Body of pancreas (tissue), 4 donors: ENCODE results near the gene TUBA1C.
"Not testable (repeated sequence)": the region's sequence is repeated elsewhere in the genome, so short reads cannot be mapped to it uniquely, and the experiment has no call there.

Experiments
- POLR2A ChIP-seq, 3 donors: fragments of 450-650 bp; IDR thresholded peaks; one replicate each; pipeline ENCODE4 v1.6.1; 2016; ENCODE audit warnings: antibody characterized with exemption in 3 of 3, mild to moderate bottlenecking in 2 of 3
- TF ChIP-seq, protein P1 (sequence below), 7 experiments: fragments of 450-650 bp in 4 of 7; fragments of 200-600 bp in 3 of 7; sonication (generic) in 3 of 7; IDR thresholded peaks; one replicate each; pipeline ENCODE4 v1.5.1; 2016 to 2019; ENCODE audit warnings: antibody characterized with exemption in 7 of 7

DNA sequence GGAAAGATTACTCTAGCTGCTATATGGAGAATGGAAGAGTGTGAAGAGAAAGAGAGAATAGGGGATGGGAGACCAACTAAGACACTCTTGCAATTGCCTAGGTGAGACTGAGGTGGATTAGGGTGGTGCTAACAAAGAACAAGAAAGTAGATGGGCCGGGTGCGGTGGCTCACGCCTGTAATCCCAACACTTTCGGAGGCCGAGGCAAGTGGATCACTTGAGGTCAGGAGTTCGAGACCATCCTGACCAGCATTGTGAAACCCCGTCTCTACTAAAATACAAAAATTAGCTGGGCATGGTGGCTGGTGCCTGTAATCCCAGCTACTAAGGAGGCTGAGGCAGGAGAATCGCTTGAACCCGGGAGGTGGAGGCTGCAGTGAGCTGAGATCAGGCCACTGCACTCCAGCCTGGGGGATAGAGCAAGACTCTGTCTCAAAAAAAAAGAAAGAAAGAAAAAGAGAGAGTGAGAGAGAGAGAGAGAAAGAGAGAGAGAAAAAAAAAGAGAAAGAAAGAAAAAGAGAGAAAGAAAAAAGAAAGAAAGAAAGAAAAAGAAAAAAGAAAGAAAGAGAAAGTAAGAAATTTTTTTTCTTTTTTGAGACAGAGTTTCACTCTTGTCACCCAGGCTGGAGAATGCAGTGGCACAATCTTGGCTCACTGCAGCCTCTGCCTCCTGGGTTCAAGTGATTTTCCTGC, 55.7 kb downstream of the TUBA1C start:
- TF ChIP-seq, protein P1, sequence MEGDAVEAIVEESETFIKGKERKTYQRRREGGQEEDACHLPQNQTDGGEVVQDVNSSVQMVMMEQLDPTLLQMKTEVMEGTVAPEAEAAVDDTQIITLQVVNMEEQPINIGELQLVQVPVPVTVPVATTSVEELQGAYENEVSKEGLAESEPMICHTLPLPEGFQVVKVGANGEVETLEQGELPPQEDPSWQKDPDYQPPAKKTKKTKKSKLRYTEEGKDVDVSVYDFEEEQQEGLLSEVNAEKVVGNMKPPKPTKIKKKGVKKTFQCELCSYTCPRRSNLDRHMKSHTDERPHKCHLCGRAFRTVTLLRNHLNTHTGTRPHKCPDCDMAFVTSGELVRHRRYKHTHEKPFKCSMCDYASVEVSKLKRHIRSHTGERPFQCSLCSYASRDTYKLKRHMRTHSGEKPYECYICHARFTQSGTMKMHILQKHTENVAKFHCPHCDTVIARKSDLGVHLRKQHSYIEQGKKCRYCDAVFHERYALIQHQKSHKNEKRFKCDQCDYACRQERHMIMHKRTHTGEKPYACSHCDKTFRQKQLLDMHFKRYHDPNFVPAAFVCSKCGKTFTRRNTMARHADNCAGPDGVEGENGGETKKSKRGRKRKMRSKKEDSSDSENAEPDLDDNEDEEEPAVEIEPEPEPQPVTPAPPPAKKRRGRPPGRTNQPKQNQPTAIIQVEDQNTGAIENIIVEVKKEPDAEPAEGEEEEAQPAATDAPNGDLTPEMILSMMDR (IDR thresholded peaks at IDR 0.05) = not testable (repeated sequence)
- TF ChIP-seq POLR2A (IDR thresholded peaks at IDR 0.05) = not testable (repeated sequence)
